NCI-H146 treated with DMSO at 0.1 percent for 48 hours (cell line): Measurements from ENCODE around the gene AGPAT2.

ENCODE experiments used
- DNase-seq: peaks from one replicate; lab custom pipeline; 2025; ENCODE audit not compliant: unreplicated experiment; lab: John Stamatoyannopoulos, UW

AGPAT2 gene

GRCh38 chr9:136701668-136702053 lies 14.4 kb upstream of the AGPAT2 start:
- DNase-seq = no peak

- no peak for DNase-seq
These were observed 13.9 kb upstream of the AGPAT2 start for GRCh38 chr9:136700959-136701667.

- no peak for DNase-seq
These were observed 13.0 kb upstream of the AGPAT2 start for GRCh38 chr9:136700304-136700703.

- DNase-seq = no peak
These were observed 11.5 kb upstream of the AGPAT2 start for GRCh38 chr9:136698635-136699246.

- DNase-seq = no peak
These were observed 10.7 kb upstream of the AGPAT2 start for GRCh38 chr9:136697821-136698526.

- DNase-seq = no peak
These were observed 10.0 kb upstream of the AGPAT2 start for GRCh38 chr9:136697146-136697820.

- DNase-seq = no peak
These were observed 9.2 kb upstream of the AGPAT2 start for GRCh38 chr9:136696502-136696901.

- DNase-seq = peak; percentile 37
These were observed 8.7 kb upstream of the AGPAT2 start for GRCh38 chr9:136695955-136696354.

GRCh38 chr9:136695435-136695895 lies 8.2 kb upstream of the AGPAT2 start:
- DNase-seq = peak; percentile 63

GRCh38 chr9:136694872-136695247 lies 7.6 kb upstream of the AGPAT2 start:
- no peak for DNase-seq

- no peak for DNase-seq
These were observed 7.1 kb upstream of the AGPAT2 start for GRCh38 chr9:136694163-136694871.

- DNase-seq = peak; percentile 9
These were observed 6.4 kb upstream of the AGPAT2 start for GRCh38 chr9:136693490-136694162.

GRCh38 chr9:136693135-136693489 lies 5.9 kb upstream of the AGPAT2 start:
- DNase-seq = no peak

GRCh38 chr9:136692185-136693134 lies 5.2 kb upstream of the AGPAT2 start:
- DNase-seq = no peak

GRCh38 chr9:136691316-136692184 lies 4.3 kb upstream of the AGPAT2 start:
- no peak for DNase-seq

- DNase-seq = no peak
These were observed 3.6 kb upstream of the AGPAT2 start for GRCh38 chr9:136690806-136691261.

GRCh38 chr9:136690104-136690805 lies 3.0 kb upstream of the AGPAT2 start:
- DNase-seq = no peak

- DNase-seq = no peak
These were observed 1.8 kb upstream of the AGPAT2 start for GRCh38 chr9:136689108-136689460.
